OCI-LY3 (cell line): ENCODE data around the gene IPMK.

Source experiments
- EZH2phosphoT487 ChIP-seq: fragments of 200-600 bp; shearing (Covaris generic); IDR thresholded peaks from 2 replicates; pipeline ENCODE4 v1.6.1; 2018; ENCODE audit warnings: antibody characterized with exemption, mixed run types, low read depth
- TF ChIP-seq, protein P1 (sequence below): fragments of 200-600, 300-600 bp; sonication (generic); IDR thresholded peaks from 2 replicates; pipeline ENCODE4 v1.5.1; 2014; ENCODE audit warnings: antibody characterized with exemption, low read length, low read depth

- TF ChIP-seq, protein P1, sequence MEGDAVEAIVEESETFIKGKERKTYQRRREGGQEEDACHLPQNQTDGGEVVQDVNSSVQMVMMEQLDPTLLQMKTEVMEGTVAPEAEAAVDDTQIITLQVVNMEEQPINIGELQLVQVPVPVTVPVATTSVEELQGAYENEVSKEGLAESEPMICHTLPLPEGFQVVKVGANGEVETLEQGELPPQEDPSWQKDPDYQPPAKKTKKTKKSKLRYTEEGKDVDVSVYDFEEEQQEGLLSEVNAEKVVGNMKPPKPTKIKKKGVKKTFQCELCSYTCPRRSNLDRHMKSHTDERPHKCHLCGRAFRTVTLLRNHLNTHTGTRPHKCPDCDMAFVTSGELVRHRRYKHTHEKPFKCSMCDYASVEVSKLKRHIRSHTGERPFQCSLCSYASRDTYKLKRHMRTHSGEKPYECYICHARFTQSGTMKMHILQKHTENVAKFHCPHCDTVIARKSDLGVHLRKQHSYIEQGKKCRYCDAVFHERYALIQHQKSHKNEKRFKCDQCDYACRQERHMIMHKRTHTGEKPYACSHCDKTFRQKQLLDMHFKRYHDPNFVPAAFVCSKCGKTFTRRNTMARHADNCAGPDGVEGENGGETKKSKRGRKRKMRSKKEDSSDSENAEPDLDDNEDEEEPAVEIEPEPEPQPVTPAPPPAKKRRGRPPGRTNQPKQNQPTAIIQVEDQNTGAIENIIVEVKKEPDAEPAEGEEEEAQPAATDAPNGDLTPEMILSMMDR = no peak
- no peak for TF ChIP-seq EZH2phosphoT487
Measured at GRCh38 chr10:58262766-58263165, 4.9 kb downstream of the IPMK start.
